Heart left ventricle (tissue), 13 donors: ENCODE results near the gene DUSP28.

ENCODE experiments used
- POLR2A ChIP-seq, 2 donors: fragments of 450-650 bp; IDR thresholded peaks; one replicate each; pipeline ENCODE4 v1.6.1; 2017; ENCODE audit warnings: antibody characterized with exemption in 2 of 2, mild to moderate bottlenecking in 2 of 2, moderate library complexity in 2 of 2
- TF ChIP-seq, protein P1 (sequence below), 12 donors: fragments of 200-600 bp; sonication (generic) in 4 of 12; IDR thresholded peaks; one replicate each; pipeline versions ENCODE4 v1.5.0 to v1.8.0; 2018 to 2022; ENCODE audit warnings: antibody characterized with exemption in 12 of 12, mild to moderate bottlenecking in 5 of 12
- donor health status: ischemic (EF 13 %, LVEDD 7.1; RV severe dilation, severe dysfunction).
- donor health status: DM: no; HTN: yes; CAD: no.
- donor health status: DM: no; HTN: no; CAD: no.
- donor health status: ischemic (EF 25% LVEDD 6.9; RV normal size, moderate dysfunction).
- donor health status: ischemic (EF 25% LVEDD 5.7; RV mildly dilated, moderate dysfunction).
- donor health status: ischemic (EF 35%, LVEDD 5.7; RV mildly dilated, moderate dysfunction).
- donor health status: nonischemic (EF 11% LVEDD 7.7; RV severe dilation, severe dysfunction).
- donor health status: DM: yes; HTN: yes; CAD: no.
- donor health status: PGD.
- donor health status: ischemic (EF 29% LVEDD 5.4; RV normal size, mild dysfunction).
- donor health status: nonischemic (EF 23%, LVEDD 6.1; RV moderate dilation, normal function).

DNA sequence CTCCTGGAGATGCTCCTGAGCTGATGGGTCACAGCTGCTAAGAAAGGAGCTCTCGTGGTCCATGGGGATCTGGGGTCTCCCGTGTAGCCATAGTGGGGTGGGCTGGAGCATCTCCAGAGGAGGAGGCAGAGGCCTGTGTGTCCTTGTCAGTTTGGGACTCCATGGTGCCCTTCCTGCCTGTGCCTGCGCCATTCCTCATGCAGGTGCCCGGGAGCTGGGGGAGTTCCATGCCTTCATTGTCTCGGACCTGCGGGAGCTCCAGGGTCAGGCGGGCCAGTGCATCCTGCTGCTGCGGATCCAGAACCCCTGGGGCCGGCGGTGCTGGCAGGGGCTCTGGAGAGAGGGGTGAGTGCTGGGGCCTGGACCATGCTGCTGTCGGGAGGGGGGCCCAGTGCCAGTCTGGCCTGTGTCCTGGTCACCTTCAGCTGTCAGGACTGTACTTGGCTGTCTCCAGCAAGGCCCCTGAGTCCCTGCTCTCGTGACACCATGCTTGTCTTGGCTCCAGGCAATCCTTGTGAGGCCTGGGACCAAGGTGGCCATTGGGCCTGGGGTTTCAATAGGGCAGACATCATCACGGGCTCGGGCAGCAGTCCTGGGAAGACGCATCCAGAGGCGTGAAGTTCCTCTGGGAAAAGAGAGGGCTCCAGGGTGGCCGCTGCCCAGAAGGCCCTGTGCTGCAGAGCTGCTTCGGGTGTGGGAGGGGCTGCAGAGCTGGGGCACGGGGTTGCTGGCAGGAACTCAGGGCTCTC, 33.7 kb downstream of the DUSP28 start:
- TF ChIP-seq, protein P1, sequence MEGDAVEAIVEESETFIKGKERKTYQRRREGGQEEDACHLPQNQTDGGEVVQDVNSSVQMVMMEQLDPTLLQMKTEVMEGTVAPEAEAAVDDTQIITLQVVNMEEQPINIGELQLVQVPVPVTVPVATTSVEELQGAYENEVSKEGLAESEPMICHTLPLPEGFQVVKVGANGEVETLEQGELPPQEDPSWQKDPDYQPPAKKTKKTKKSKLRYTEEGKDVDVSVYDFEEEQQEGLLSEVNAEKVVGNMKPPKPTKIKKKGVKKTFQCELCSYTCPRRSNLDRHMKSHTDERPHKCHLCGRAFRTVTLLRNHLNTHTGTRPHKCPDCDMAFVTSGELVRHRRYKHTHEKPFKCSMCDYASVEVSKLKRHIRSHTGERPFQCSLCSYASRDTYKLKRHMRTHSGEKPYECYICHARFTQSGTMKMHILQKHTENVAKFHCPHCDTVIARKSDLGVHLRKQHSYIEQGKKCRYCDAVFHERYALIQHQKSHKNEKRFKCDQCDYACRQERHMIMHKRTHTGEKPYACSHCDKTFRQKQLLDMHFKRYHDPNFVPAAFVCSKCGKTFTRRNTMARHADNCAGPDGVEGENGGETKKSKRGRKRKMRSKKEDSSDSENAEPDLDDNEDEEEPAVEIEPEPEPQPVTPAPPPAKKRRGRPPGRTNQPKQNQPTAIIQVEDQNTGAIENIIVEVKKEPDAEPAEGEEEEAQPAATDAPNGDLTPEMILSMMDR (IDR thresholded peaks at IDR 0.05), result no peak
- TF ChIP-seq POLR2A (IDR thresholded peaks at IDR 0.05), result no peak
